ENCODE data around the gene TUBA4A. TPM values are rescaled to one million over a fixed set of nuclear protein-coding genes. Genes with fewer than 3 reads are reported as not detected.
A peak's percentile ranks its signal among the peaks of the same experiment; 100 is the strongest.

Gene TUBA4A
- total RNA-seq, 1 experiment from 2014 or later: 40.8 TPM

DNA sequence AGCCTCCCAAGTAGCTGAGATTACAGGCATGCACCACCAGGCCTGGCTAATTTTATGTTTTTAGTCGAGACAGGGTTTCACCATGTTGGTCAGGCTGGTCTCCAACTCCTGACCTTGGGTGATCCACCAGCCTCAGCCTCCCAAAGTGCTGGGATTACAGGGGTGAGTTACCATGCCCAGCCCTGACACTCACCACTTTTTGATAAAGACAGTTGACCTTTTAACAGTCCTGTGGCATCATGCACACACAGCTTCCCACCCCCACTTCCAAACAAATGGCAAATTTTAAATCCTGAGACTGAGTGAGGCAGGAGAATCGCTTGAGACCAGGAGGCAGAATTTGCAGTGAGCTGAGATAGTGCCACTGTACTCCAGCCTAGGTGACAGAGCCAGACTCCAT is 19.3 kb upstream of the TUBA4A start:
- H3K27me3 Mint-ChIP-seq (ENCODE audit: low read depth): peaks cover 39% of the 10 kb centered on the region
- H3K36me3 Mint-ChIP-seq: no peaks in the 10 kb centered on the region
- no peaks in the 10 kb centered on the region for H3K9me3 Mint-ChIP-seq
- POLR2A ChIA-PET: no interaction called here
- ATAC-seq: no peak
- H3K27ac Mint-ChIP-seq: no peak overlapping the region
- CTCF ChIA-PET: no interaction called here
- H3K4me1 Mint-ChIP-seq: peaks cover 18% of the 10 kb centered on the region
- no peak for DNase-seq (ENCODE audit: low spot score)
- H3K4me3 Mint-ChIP-seq: no peak overlapping the region
- no peak for TF ChIP-seq NFE2L1 (CRISPR knock-in tag; IDR thresholded peaks at IDR 0.05)
- no peak for TF ChIP-seq FOXJ3 (CRISPR knock-in tag; IDR thresholded peaks at IDR 0.05; ENCODE audit: borderline replicate concordance)
- TF ChIP-seq, protein P1, sequence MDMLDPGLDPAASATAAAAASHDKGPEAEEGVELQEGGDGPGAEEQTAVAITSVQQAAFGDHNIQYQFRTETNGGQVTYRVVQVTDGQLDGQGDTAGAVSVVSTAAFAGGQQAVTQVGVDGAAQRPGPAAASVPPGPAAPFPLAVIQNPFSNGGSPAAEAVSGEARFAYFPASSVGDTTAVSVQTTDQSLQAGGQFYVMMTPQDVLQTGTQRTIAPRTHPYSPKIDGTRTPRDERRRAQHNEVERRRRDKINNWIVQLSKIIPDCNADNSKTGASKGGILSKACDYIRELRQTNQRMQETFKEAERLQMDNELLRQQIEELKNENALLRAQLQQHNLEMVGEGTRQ (CRISPR knock-in tag; IDR thresholded peaks at IDR 0.05): no peak
- TF ChIP-seq EMX1 (CRISPR knock-in tag; IDR thresholded peaks at IDR 0.05): no peak
- no peak for TF ChIP-seq ZNF317 (CRISPR knock-in tag; IDR thresholded peaks at IDR 0.05; ENCODE audit: borderline replicate concordance, low read depth)
- TF ChIP-seq, protein P2, sequence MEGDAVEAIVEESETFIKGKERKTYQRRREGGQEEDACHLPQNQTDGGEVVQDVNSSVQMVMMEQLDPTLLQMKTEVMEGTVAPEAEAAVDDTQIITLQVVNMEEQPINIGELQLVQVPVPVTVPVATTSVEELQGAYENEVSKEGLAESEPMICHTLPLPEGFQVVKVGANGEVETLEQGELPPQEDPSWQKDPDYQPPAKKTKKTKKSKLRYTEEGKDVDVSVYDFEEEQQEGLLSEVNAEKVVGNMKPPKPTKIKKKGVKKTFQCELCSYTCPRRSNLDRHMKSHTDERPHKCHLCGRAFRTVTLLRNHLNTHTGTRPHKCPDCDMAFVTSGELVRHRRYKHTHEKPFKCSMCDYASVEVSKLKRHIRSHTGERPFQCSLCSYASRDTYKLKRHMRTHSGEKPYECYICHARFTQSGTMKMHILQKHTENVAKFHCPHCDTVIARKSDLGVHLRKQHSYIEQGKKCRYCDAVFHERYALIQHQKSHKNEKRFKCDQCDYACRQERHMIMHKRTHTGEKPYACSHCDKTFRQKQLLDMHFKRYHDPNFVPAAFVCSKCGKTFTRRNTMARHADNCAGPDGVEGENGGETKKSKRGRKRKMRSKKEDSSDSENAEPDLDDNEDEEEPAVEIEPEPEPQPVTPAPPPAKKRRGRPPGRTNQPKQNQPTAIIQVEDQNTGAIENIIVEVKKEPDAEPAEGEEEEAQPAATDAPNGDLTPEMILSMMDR (IDR thresholded peaks at IDR 0.05): no peak

DNA sequence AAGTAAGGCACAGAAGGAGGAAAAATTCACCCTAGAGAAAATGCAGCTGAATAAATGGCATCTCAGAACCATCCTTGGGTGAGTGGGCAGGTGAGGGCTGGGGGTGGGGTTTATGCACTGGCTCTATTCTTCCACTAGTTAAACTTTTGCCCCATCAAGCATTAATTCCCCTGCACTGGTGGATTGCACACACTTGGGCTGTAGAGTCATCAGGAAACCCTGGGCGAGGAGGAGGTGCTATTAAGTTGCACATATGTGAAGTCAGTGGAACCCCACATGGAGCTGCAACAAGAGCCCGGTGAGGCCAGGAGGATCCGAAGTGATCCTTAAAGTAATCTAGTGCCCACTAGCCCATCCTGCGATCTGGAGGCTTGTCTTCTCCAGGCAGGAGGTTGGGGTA is 18.6 kb upstream of the TUBA4A start:
- Mint-ChIP-seq H3K27ac (no peak overlapping the region), H3K9me3 (no peaks in the 10 kb centered on the region), H3K4me1 (peaks cover 13% of the 10 kb centered on the region), H3K36me3 (no peaks in the 10 kb centered on the region), H3K4me3 (no peak overlapping the region), H3K27me3 (ENCODE audit: low read depth) (peaks cover 39% of the 10 kb centered on the region)
- CTCF ChIA-PET: no interaction called here
- ATAC-seq: no peak
- POLR2A ChIA-PET: no interaction called here
- no peak for DNase-seq (ENCODE audit: low spot score)
- TF ChIP-seq RELA (CRISPR knock-in tag; IDR thresholded peaks at IDR 0.05; ENCODE audit: borderline replicate concordance): no peak
- TF ChIP-seq, protein P3, sequence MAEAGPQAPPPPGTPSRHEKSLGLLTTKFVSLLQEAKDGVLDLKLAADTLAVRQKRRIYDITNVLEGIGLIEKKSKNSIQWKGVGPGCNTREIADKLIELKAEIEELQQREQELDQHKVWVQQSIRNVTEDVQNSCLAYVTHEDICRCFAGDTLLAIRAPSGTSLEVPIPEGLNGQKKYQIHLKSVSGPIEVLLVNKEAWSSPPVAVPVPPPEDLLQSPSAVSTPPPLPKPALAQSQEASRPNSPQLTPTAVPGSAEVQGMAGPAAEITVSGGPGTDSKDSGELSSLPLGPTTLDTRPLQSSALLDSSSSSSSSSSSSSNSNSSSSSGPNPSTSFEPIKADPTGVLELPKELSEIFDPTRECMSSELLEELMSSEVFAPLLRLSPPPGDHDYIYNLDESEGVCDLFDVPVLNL (CRISPR knock-in tag; IDR thresholded peaks at IDR 0.05; ENCODE audit: borderline replicate concordance, low read depth): no peak

- Mint-ChIP-seq H3K27me3 (ENCODE audit: low read depth) (peaks cover 38% of the 10 kb centered on the region), H3K4me1 (peaks cover 8% of the 10 kb centered on the region), H3K27ac (no peak overlapping the region), H3K36me3 (no peaks in the 10 kb centered on the region), H3K9me3 (no peaks in the 10 kb centered on the region), H3K4me3 (no peak overlapping the region)
- no peak for DNase-seq (ENCODE audit: low spot score)
- TF ChIP-seq OVOL2 (CRISPR knock-in tag; IDR thresholded peaks at IDR 0.05; ENCODE audit: borderline replicate concordance) (no peak), ZNF396 (CRISPR knock-in tag; IDR thresholded peaks at IDR 0.05; ENCODE audit: borderline replicate concordance) (no peak), NFYB (CRISPR knock-in tag; conservative IDR thresholded peaks at IDR 0.05; ENCODE audit: low read depth) (no peak)
- TF ChIP-seq, protein P4, sequence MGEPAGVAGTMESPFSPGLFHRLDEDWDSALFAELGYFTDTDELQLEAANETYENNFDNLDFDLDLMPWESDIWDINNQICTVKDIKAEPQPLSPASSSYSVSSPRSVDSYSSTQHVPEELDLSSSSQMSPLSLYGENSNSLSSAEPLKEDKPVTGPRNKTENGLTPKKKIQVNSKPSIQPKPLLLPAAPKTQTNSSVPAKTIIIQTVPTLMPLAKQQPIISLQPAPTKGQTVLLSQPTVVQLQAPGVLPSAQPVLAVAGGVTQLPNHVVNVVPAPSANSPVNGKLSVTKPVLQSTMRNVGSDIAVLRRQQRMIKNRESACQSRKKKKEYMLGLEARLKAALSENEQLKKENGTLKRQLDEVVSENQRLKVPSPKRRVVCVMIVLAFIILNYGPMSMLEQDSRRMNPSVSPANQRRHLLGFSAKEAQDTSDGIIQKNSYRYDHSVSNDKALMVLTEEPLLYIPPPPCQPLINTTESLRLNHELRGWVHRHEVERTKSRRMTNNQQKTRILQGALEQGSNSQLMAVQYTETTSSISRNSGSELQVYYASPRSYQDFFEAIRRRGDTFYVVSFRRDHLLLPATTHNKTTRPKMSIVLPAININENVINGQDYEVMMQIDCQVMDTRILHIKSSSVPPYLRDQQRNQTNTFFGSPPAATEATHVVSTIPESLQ (CRISPR knock-in tag; IDR thresholded peaks at IDR 0.05): no peak
- TF ChIP-seq, protein P5, sequence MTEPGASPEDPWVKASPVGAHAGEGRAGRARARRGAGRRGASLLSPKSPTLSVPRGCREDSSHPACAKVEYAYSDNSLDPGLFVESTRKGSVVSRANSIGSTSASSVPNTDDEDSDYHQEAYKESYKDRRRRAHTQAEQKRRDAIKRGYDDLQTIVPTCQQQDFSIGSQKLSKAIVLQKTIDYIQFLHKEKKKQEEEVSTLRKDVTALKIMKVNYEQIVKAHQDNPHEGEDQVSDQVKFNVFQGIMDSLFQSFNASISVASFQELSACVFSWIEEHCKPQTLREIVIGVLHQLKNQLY (CRISPR knock-in tag; IDR thresholded peaks at IDR 0.05): no peak
- CTCF ChIA-PET: interaction anchor here (1.2 to 1.6 kb wide), 2 partner anchors 8 to 241 kb away, joined by 3 to 5 read pairs; partner anchors contain the start of gene DNAJB2
- ATAC-seq: no peak
- POLR2A ChIA-PET: no interaction called here
Measured at GRCh38 chr2:219271021-219271420, 17.3 kb upstream of the TUBA4A start.

GRCh38 chr2:219270055-219270372 is 16.3 kb upstream of the TUBA4A start:
- no peak overlapping the region for H3K27ac Mint-ChIP-seq
- H3K27me3 Mint-ChIP-seq (ENCODE audit: low read depth): peaks cover 42% of the 10 kb centered on the region

More at GRCh38 chr2:219270055-219270372, 16.3 kb upstream of the TUBA4A start:
- DNase-seq (ENCODE audit: low spot score) (no peak), ATAC-seq (no peak)
- Mint-ChIP-seq H3K36me3 (no peaks in the 10 kb centered on the region), H3K4me1 (peaks cover 8% of the 10 kb centered on the region), H3K9me3 (no peaks in the 10 kb centered on the region), H3K4me3 (no peak overlapping the region)
- TF ChIP-seq GABPB1 (CRISPR knock-in tag; IDR thresholded peaks at IDR 0.05): peak; percentile 36; the same call in 1 of the 2 replicates
- TF ChIP-seq, protein P3 (CRISPR knock-in tag; IDR thresholded peaks at IDR 0.05; ENCODE audit: borderline replicate concordance, low read depth): no peak
- CTCF ChIA-PET: interaction anchor here (1.0 to 1.6 kb wide), 4 partner anchors 9 to 240 kb away, joined by 3 to 5 read pairs (median 3); partner anchors contain the start of gene DNAJB2
- POLR2A ChIA-PET: no interaction called here

Data from WTC11 (cell line).